Stimulated activated naive CD8-positive, alpha-beta T cell treated with anti-CD3 and anti-CD28 coated beads, Interleukin-15, Interleukin-2, amounts not matched to agents 100 ng/mL and 50 ng/mL, for 24 hours (primary cell): ENCODE results near the gene AMDHD2.

Experiments used
- H3K27ac Mint-ChIP-seq: one replicate; pipeline ENCODE4 v1.8.0; 2021; ENCODE audit warnings: mild to moderate bottlenecking, mixed read lengths
- H3K27me3 Mint-ChIP-seq: one replicate; pipeline ENCODE4 v1.8.0; 2021; ENCODE audit warnings: mixed read lengths
- H3K36me3 Mint-ChIP-seq: one replicate; pipeline ENCODE4 v1.8.0; 2021; ENCODE audit warnings: low read depth, mixed read lengths
- H3K4me1 Mint-ChIP-seq: one replicate; pipeline ENCODE4 v1.8.0; 2021; ENCODE audit warnings: low read depth, mixed read lengths
- H3K4me3 Mint-ChIP-seq: one replicate; pipeline ENCODE4 v1.8.0; 2021; ENCODE audit warnings: mild to moderate bottlenecking, mixed read lengths
- H3K9me3 Mint-ChIP-seq: one replicate; pipeline ENCODE4 v1.8.0; 2021; ENCODE audit warnings: mixed read lengths

Gene AMDHD2

DNA sequence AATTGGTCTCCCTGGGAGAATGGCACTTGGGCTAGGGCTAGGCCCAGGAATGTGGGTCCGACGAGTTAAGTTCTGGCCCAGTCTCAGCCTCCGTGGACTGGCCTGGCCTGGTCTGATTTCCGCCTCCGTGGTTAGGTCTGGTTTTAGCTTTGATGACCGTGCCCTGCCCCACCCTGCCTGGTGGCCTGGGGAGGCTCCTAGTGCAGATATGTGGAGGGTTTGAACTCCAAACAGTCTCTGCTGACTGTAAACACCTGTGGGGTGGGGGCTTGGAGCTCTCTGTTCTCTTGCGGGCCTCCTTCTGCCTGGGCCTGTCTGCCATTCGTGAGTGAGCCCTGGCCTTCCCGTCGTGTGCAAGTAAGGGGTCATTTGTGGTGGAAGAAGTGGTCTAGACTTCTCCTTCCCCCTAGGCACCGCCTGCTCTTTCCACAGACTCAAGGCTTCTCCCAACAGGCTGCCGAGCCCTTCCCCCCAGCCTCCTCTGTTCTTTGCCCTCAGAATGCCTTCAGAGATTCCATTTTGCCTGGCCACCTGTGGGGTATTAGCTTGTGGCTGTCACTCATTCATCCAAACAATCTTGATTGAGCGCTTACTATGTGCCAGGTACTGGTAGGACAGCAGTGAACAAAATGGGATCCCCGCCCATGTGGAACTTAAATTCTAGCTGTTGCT, 4.9 kb upstream of the AMDHD2 start:
- Mint-ChIP-seq H3K4me3 (peak overlapping the region; percentile 93), H3K27me3 (no peaks in the 10 kb centered on the region), H3K36me3 (peaks cover 10% of the 10 kb centered on the region), H3K27ac (peak overlapping the region; percentile 90), H3K9me3 (no peaks in the 10 kb centered on the region), H3K4me1 (peaks cover 57% of the 10 kb centered on the region)

DNA sequence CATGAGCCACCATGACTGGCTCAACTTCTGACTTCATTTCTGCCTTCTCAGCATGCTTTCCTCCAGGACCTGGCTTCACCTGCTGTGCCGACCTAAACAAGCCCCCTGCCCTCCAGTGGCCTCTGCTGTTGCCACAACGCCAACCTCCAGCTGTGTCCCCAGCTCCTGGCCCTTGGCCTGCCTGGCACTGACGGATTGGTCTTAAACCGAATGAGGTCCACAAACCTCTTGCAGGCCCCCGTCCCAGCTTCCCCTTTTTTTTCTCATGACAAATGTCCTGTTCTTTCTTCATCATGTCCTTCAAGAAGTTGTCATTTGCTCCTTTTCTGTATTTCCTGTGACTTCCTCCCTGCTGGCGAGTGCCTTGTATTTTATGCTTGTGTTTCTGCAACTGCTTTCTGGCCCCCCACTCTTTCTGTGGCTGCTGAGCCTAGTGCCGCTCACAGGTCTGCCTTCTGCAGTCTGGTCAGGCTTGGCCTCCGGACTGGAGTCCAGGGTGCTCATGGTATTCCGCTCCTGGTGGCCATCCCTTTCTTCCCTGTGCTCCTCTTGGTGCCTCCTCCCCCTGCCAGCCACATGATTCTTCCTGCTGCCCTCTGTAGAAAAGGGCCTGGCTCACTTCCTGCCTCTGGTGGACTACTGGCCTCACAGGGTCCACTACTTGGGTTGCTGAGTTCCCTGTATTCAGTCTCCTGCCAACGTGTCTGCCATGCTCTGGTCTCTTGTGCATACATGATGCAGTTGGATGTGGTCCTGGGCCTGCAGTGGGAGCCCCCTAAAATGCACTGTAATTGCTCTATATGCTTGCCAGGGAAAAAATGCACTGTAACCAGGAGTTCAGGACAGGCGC, 3.6 kb upstream of the AMDHD2 start:
- Mint-ChIP-seq H3K27ac (peak overlapping the region; percentile 90), H3K4me1 (peaks cover 65% of the 10 kb centered on the region), H3K27me3 (no peaks in the 10 kb centered on the region), H3K36me3 (peaks cover 10% of the 10 kb centered on the region), H3K9me3 (no peaks in the 10 kb centered on the region), H3K4me3 (peak overlapping the region; percentile 93)

DNA sequence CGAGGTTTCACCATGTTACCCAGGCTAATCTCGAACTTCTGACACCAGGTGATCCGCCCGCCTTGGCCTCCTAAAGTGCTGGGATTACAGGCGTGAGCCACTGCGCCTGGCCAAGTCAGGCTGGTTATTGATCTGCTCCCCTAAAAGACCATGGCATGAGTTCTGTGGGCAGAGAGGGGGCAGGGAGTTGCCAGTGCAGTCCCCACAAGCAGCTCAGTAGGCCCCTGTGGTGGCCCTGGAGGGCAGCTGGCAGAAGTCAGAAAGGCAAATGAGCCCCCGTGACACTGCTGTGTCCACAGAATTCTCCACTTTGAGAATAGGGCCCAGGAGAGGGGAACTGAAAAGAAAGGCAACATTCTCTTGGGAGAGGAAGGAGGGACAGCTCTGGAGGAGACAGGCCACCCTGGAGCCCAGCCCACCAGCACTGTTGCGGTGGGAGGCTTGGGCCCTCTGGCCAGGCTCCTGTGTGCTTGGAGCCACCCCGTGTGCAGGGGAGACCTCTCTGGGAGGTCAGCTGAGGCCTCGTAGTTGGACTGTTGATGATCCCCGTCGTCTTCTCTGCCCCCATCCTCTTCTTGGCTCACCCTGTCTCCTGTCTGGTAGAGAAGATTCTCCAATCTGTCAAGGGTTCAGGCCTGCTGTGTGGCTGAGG, 2.1 kb upstream of the AMDHD2 start:
- Mint-ChIP-seq H3K27me3 (no peaks in the 10 kb centered on the region), H3K36me3 (peaks cover 11% of the 10 kb centered on the region), H3K4me3 (no peak overlapping the region), H3K9me3 (no peaks in the 10 kb centered on the region), H3K27ac (peak overlapping the region; percentile 49), H3K4me1 (peaks cover 57% of the 10 kb centered on the region)

DNA sequence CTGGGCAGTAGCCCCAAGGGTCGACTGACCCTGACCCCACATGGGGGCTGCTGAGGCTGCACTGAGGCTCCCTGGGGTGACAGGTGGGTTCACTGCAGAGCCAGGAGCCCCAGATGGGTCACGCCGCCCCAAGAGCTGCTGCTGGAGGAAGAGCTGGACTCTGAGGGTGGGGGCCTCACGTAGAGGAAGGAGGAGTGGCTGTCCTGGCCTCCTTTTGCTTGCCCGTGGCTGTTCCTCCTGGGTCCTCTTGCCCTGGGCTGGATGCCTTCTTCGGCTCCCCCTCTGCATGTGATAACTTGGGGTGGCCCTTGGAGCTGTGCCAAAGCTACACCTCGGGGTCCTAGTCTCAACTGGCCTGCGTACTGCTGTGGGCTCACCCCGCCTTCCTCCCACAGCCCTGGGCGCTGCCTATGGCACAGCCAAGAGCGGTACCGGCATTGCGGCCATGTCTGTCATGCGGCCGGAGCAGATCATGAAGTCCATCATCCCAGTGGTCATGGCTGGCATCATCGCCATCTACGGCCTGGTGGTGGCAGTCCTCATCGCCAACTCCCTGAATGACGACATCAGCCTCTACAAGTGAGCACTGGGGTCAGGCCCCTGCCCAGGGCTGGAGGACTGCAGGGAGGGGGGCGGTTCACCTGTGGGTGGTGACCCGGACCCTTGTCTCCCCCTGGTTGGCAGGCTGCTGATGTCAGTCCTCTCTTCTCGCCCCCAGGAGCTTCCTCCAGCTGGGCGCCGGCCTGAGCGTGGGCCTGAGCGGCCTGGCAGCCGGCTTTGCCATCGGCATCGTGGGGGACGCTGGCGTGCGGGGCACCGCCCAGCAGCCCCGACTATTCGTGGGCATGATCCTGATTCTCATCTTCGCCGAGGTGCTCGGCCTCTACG, 1.1 kb upstream of the AMDHD2 start:
- H3K4me3 Mint-ChIP-seq = peak overlapping the region; percentile 55
- H3K27ac Mint-ChIP-seq = peak overlapping the region; percentile 74
- H3K4me1 Mint-ChIP-seq = peaks cover 54% of the 10 kb centered on the region
- no peaks in the 10 kb centered on the region for H3K27me3 Mint-ChIP-seq
- peaks cover 19% of the 10 kb centered on the region for H3K36me3 Mint-ChIP-seq
- no peaks in the 10 kb centered on the region for H3K9me3 Mint-ChIP-seq

DNA sequence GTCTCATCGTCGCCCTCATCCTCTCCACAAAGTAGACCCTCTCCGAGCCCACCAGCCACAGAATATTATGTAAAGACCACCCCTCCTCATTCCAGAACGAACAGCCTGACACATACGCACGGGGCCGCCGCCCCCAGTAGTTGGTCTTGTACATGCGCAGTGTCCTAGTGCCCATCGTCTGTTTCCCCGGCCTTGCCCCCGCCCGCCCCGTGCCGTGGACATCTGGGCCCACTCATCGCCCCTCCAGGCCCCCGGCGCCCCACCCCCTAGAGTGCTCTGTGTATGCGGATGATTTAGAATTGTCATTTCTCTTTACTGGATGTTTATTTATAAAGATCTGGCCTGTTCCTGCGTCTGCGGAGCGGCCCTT, 475 bp upstream of the AMDHD2 start:
- H3K36me3 Mint-ChIP-seq = peaks cover 25% of the 10 kb centered on the region
- H3K27me3 Mint-ChIP-seq = no peaks in the 10 kb centered on the region
- peak overlapping the region; percentile 74 for H3K27ac Mint-ChIP-seq
- H3K4me3 Mint-ChIP-seq = peak overlapping the region; percentile 55
- no peaks in the 10 kb centered on the region for H3K9me3 Mint-ChIP-seq
- peaks cover 54% of the 10 kb centered on the region for H3K4me1 Mint-ChIP-seq

DNA sequence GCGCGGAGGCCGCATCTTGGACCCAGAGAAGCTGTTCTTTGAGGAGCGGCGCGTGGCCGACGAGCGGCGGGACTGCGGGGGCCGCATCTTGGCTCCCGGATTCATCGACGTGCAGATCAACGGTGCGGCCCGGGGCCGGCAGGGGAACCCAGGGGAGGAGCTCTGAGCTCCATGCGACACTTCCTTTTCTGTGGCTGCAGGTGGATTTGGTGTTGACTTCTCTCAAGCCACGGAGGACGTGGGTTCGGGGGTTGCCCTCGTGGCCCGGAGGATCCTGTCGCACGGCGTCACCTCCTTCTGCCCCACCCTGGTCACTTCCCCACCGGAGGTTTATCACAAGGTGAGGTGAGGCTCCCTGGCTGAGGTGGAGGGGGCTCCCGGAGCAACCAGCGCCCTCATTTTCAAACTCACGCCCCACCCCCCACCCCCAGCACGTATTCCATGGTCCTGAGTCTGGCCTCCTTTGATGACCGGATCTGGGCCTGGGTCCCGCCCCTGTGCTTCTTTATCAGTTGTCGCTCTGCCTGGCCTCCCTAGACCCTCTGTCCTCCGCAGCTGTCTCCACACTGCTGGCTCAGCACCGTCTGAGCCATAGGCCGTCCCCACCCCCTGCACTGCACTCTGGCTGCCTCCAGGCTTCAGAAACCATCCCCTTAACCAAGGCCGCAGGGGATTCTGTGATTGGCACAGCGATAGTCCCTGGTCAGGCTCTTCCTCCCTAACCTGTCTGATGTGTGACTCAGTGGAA, 787 bp downstream of the AMDHD2 start:
- Mint-ChIP-seq H3K27ac (peak overlapping the region; percentile 87), H3K4me3 (peak overlapping the region; percentile 82), H3K9me3 (no peaks in the 10 kb centered on the region), H3K4me1 (peaks cover 44% of the 10 kb centered on the region), H3K27me3 (no peaks in the 10 kb centered on the region), H3K36me3 (peaks cover 29% of the 10 kb centered on the region)

DNA sequence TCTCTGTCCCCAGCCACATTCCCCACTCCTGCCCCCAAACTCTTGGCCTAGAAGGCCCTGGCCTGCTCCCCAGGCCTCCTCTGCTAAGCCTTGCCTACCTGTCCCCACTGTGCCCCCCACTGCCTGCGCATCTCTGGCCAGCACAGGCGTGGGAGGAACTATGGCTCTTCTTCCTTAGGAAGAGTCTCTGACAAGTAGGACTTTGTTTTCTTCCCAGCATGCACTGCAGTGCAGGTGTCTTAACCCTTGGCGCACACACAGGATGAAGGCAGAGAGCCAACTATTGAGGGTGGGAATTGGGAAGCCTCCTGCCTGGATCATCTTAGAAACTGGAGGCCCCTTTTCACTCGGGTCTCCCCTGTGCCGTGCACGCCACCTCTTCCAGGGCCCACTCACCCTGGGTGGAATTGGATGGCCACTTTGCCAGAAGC, 3.6 kb downstream of the AMDHD2 start:
- Mint-ChIP-seq H3K27me3 (no peaks in the 10 kb centered on the region), H3K4me3 (no peak overlapping the region), H3K36me3 (peaks cover 30% of the 10 kb centered on the region), H3K4me1 (peaks cover 23% of the 10 kb centered on the region), H3K27ac (no peak overlapping the region), H3K9me3 (no peaks in the 10 kb centered on the region)

DNA sequence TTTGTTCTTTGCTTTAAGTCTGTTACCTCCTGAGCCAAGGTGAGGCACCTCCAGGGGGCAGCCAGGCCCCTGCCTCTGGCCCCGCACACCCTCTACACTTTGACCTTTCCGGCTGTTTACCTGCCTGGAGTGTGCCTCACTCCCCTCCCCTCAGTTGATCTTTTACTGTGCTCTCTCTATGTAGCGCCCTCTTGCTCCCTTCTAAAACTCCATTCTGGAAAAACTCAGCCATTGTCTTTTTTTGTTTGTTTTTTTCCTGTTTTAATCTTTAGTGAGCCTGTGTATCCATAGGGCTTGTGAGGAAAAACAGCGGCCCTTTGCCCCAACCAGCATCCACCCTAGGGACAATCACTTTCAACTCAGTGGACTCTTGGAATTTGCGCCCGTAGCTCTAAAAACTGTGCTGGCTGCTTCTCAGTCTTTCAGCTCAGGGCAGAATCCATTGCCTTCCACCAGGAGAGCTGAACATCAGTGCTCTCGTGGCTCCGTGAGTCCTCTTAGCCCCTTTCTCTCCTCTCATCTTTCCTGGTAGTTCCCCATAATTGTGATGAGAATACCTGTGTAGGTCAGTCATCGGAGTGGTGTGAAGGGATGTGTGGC, 4.3 kb downstream of the AMDHD2 start:
- Mint-ChIP-seq H3K9me3 (no peaks in the 10 kb centered on the region), H3K4me3 (no peak overlapping the region), H3K4me1 (peaks cover 19% of the 10 kb centered on the region), H3K27me3 (no peaks in the 10 kb centered on the region), H3K27ac (no peak overlapping the region), H3K36me3 (peaks cover 30% of the 10 kb centered on the region)

DNA sequence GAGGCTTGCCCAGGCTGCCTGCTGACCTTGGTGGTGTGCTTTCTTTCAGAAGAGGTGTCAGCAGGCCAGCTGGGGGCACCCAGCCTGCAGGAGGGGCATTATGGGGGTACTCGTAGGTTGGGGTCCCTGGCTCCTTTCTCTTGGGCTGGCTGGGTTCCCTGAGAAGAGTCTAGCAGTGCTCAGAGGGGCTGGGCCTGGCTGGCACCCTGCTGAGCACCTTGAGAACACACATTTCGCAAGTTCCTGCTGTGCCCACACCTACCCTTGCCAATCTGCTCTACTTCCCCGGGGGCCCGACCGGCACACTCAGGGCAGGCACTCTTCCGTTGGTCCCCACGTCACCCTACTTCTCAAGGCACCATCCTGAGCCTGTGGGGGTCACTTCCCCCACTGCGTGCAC, 6.0 kb downstream of the AMDHD2 start:
- Mint-ChIP-seq H3K9me3 (no peaks in the 10 kb centered on the region), H3K27me3 (no peaks in the 10 kb centered on the region), H3K36me3 (peaks cover 24% of the 10 kb centered on the region), H3K4me1 (peaks cover 9% of the 10 kb centered on the region), H3K27ac (no peak overlapping the region), H3K4me3 (no peak overlapping the region)

DNA sequence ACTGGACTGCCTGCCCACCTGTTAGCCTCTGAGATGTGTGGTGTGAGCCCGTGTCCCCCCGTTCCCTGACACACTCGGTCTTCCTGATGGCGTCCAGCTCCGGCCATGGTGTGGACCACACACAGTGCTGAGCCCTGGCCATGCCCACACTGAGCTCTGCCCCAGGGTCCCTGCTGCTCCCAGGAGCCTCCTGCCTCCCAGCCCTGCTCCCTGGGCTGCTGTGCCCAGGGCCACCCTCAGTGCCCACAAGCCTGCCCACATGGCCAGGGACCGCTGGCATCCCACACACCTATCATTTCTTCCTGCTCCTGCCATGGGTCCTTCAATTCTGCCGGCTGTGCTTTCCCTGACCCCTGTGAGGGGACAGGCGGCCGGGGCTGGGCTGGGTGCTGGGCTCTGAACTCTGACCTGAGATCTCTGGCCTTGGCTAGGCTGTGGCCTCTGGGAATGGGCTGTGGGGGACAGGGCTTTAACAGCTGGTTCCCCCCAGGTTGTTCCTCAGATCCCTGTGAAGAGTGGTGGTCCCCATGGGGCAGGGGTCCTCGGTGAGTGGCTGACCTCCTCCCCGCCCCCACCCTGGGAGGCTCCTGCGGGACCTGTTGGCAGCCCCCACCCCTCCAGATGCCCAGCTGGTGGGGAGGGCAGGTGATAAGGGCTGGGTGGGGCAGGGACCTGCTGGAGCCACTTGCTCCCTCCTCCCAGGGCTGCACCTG, 7.1 kb downstream of the AMDHD2 start:
- Mint-ChIP-seq H3K4me1 (peaks cover 9% of the 10 kb centered on the region), H3K27ac (no peak overlapping the region), H3K9me3 (no peaks in the 10 kb centered on the region), H3K36me3 (peaks cover 24% of the 10 kb centered on the region), H3K27me3 (no peaks in the 10 kb centered on the region), H3K4me3 (no peak overlapping the region)

DNA sequence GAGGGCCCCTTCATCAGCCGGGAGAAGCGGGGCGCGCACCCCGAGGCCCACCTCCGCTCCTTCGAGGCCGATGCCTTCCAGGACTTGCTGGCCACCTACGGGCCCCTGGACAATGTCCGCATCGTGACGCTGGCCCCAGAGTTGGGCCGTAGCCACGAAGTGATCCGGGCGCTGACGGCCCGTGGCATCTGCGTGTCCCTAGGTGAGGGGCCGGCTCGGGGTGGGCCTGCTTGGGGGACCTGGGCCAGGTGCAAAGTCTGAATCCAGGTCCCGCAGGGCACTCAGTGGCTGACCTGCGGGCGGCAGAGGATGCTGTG, 7.6 kb downstream of the AMDHD2 start:
- Mint-ChIP-seq H3K4me3 (no peak overlapping the region), H3K27ac (no peak overlapping the region), H3K9me3 (no peaks in the 10 kb centered on the region), H3K27me3 (no peaks in the 10 kb centered on the region), H3K4me1 (peaks cover 13% of the 10 kb centered on the region), H3K36me3 (peaks cover 24% of the 10 kb centered on the region)

DNA sequence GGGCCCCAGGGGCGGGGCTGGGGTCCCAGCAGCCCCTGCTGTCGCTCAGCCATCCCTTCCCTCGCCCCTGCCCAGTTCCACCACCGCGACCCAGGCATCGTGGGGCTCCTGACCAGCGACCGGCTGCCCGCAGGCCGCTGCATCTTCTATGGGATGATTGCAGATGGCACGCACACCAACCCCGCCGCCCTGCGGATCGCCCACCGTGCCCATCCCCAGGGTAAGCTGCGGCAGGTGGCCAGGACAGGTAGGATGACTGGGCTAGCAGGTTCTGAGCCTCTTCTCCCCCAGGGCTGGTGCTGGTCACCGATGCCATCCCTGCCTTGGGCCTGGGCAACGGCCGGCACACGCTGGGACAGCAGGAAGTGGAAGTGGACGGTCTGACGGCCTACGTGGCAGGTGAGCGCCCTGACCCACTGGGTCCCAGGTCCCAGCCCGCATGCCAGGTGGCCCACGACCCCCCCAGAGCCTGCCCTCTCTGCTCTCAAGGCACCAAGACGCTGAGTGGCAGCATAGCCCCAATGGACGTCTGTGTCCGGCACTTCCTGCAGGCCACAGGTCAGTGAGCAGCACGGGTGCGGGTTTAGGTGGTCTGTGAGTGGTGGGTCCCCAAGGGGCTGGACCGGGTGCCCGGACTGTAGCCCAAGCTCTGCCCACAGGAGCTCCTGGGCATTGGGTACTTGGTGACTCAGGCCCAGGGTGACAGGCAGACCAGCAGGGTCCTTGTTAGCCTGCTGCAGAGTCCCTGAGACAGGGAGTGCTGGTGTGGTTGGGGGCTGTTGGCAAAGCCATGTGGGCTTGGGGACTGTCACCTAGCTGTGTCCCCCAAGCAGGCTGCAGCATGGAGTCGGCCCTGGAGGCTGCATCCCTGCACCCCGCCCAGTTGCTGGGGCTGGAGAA, 8.2 kb downstream of the AMDHD2 start:
- Mint-ChIP-seq H3K27me3 (no peaks in the 10 kb centered on the region), H3K9me3 (no peaks in the 10 kb centered on the region), H3K36me3 (peaks cover 20% of the 10 kb centered on the region), H3K4me1 (peaks cover 17% of the 10 kb centered on the region), H3K27ac (no peak overlapping the region), H3K4me3 (no peak overlapping the region)
